Measurements from ENCODE around the gene FBXO10.

FBXO10 gene

GRCh38 chr9:37575511-37575914, 667 bp downstream of the FBXO10 start:
- TF ChIP-seq, protein P1, sequence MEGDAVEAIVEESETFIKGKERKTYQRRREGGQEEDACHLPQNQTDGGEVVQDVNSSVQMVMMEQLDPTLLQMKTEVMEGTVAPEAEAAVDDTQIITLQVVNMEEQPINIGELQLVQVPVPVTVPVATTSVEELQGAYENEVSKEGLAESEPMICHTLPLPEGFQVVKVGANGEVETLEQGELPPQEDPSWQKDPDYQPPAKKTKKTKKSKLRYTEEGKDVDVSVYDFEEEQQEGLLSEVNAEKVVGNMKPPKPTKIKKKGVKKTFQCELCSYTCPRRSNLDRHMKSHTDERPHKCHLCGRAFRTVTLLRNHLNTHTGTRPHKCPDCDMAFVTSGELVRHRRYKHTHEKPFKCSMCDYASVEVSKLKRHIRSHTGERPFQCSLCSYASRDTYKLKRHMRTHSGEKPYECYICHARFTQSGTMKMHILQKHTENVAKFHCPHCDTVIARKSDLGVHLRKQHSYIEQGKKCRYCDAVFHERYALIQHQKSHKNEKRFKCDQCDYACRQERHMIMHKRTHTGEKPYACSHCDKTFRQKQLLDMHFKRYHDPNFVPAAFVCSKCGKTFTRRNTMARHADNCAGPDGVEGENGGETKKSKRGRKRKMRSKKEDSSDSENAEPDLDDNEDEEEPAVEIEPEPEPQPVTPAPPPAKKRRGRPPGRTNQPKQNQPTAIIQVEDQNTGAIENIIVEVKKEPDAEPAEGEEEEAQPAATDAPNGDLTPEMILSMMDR (IDR thresholded peaks at IDR 0.05; ENCODE audit: low read depth, low read length, missing control alignments) = no peak
- H3K4me3 ChIP-seq (ENCODE audit: low read depth, low read length) = peak overlapping the region; percentile 80
- no peak for DNase-seq (ENCODE audit: low read depth)
- in situ Hi-C loops (cut with HindIII; ENCODE audit: low sequenced_read_pairs) = loop anchor here (5.0 kb wide), 1 partner anchor 88 kb away; the partner anchor contains the start of gene POLR1E

- peak overlapping the region; percentile 80 for H3K4me3 ChIP-seq (ENCODE audit: low read depth, low read length)
- in situ Hi-C loops (cut with HindIII; ENCODE audit: low sequenced_read_pairs) = loop anchor here (5.0 kb wide), 1 partner anchor 88 kb away; the partner anchor contains the start of gene POLR1E
- no peak for DNase-seq (ENCODE audit: low read depth)
- TF ChIP-seq, protein P1 (IDR thresholded peaks at IDR 0.05; ENCODE audit: low read depth, low read length, missing control alignments) = no peak
Observed at GRCh38 chr9:37575001-37575400, 1.2 kb downstream of the FBXO10 start.

DNA sequence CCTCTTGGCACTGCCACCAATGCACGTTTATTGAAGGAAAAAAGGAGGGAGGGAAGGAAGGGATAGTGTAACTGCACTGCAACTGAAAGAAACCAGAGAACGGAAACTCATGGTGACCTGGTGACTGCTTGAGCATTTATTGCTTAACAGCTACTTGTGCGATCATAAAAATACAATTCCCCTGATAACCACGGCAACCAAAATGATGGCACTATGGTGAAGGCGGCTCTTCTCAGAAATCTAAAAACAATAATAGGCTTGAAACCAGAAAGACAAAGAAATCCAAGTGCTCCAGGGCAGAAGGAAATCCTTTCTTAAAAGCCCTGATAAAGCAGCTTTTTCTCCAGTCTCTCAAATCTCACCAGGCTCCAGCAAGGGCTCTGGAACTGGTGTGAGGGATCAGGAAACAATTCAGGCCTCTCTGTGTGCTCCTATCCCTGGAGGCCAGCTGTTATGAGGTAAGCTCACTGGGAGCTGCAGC, 1.9 kb downstream of the FBXO10 start:
- no peak for DNase-seq (ENCODE audit: low read depth)
- in situ Hi-C loops (cut with HindIII; ENCODE audit: low sequenced_read_pairs) = no loop called here
- H3K4me3 ChIP-seq (ENCODE audit: low read depth, low read length) = peak overlapping the region; percentile 8
- TF ChIP-seq, protein P1 (IDR thresholded peaks at IDR 0.05; ENCODE audit: low read depth, low read length, missing control alignments) = no peak

GRCh38 chr9:37571282-37571681, 4.9 kb downstream of the FBXO10 start:
- TF ChIP-seq, protein P1 (IDR thresholded peaks at IDR 0.05; ENCODE audit: low read depth, low read length, missing control alignments) = no peak
- in situ Hi-C loops (cut with HindIII; ENCODE audit: low sequenced_read_pairs) = no loop called here
- no peak overlapping the region for H3K4me3 ChIP-seq (ENCODE audit: low read depth, low read length)
- no peak for DNase-seq (ENCODE audit: low read depth)

- TF ChIP-seq, protein P1 (IDR thresholded peaks at IDR 0.05; ENCODE audit: low read depth, low read length, missing control alignments) = no peak
- H3K4me3 ChIP-seq (ENCODE audit: low read depth, low read length) = no peak overlapping the region
- in situ Hi-C loops (cut with HindIII; ENCODE audit: low sequenced_read_pairs) = no loop called here
- no peak for DNase-seq (ENCODE audit: low read depth)
Observed at GRCh38 chr9:37566716-37567115, 9.5 kb downstream of the FBXO10 start.

DNA sequence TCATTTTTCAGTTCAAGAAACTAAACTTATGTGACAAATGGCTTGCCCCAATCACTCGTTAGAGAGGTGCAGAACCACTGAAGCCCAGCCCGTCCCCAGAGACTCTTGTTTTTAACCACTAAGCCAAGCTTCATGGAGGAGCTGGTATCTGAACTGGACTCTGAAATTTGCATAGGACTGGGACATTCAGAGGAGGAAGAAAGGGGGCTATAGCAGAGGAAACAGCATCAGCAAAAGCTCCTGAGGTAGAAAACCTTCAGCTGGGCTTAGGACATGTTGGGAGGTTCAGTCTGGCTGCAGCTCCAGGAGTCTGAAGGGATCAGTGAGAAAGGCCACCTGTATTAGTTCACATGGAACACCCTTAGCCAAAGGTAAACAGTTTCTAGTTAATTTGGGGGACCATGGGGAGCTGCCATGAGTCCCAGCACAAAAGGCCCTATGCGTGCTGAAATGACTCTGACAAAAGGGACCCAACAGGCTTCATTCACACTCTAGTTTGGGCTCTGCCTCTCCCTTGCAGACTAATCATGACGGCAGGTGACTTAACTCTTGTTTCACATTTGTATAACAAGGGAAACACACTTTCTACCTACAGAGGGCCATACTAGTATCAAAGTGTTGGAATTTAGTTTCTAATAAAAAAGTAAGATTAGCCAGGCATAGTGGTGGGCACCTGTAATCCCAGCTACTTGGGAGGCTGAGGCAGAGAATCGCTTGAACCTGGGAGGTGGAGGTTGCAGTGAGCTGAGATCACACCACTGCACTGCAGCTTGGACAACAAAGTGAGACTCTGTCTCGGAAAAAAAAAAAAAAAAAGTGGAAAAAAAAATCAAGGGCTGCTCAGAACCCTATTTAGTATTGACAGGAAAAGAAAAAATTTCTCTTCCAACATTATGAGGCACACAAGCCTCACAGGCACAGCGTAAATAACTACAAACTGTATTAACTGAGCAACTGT, 10.2 kb downstream of the FBXO10 start:
- TF ChIP-seq, protein P1 (IDR thresholded peaks at IDR 0.05; ENCODE audit: low read depth, low read length, missing control alignments) = no peak
- in situ Hi-C loops (cut with HindIII; ENCODE audit: low sequenced_read_pairs) = no loop called here
- DNase-seq (ENCODE audit: low read depth) = no peak
- no peak overlapping the region for H3K4me3 ChIP-seq (ENCODE audit: low read depth, low read length)

All from astrocyte of the cerebellum (primary cell).